Amniotic epithelial cell (primary cell): ENCODE results near the gene IL7R.
A peak's percentile ranks its signal among the peaks of the same experiment; 100 is the strongest.
"Not testable (repeated sequence)": the region's sequence is repeated elsewhere in the genome, so short reads cannot be mapped to it uniquely, and the experiment has no call there.

Experiments used
- DNase-seq: peaks from one replicate; pipeline ENCODE4 v3.0.0-alpha.2; 2010; ENCODE audit warnings: low read depth

Gene IL7R

GRCh38 chr5:35842856-35843255 is 13.8 kb upstream of the IL7R start:
- no peak for DNase-seq

GRCh38 chr5:35845508-35845907 is 11.2 kb upstream of the IL7R start:
- DNase-seq: not testable (repeated sequence)

DNA sequence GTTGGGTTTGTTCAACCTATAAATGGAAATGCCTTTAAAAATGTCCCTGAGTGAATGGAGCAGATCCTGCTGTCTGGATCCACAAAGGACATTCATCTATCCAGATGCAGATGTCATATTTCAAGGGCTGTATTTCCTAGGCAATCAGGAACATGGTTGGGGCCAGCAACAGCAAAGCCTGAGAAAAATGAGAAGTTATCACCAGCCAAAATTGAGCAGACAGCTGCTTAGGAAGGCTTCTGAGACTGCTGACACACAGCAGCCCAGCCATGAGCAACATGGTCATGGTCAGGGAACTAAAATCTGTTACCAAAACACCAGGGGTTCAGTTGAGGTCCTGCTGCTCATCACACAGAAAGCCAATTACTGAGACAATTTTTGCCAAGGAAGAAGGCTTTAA is 9.2 kb upstream of the IL7R start:
- DNase-seq: no peak

- no peak for DNase-seq
Measured at GRCh38 chr5:35847961-35848360, 8.7 kb upstream of the IL7R start.

- DNase-seq: no peak
Measured at GRCh38 chr5:35849860-35850259, 6.8 kb upstream of the IL7R start.

DNA sequence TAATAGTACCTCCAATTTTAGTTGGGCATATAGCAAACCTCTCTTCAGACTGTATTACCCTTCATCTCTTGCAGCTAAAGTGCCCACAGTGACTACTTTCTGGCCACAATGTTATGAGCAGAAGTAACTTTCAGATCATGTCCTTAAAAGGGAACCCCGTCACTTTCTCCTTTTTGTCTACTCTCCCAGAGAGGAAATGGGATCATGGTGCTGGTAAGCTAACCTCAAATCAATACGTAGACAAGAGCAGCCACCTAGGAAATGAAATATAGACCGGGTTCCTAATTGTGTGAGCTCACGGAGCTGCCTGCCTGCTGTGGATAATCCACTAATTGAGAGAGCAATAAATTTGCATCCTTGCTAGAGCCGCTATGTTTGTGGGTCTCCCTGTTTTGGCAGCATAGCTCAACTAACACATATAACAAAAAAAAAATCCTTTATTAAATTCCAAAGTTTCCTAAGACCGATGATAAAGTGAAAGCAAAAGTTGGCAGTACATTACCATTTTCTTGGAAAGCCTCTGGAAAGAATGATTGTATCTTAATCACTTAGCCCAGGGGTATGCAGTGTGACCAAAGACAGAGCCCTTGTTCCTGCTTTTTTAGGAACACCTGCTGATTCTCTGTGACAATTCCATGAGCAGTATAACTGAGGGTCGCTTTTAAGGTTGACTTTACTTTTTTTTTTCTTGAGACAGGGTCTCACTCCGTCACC is 5.6 kb upstream of the IL7R start:
- peak; percentile 11 for DNase-seq

GRCh38 chr5:35852084-35852734 is 4.5 kb upstream of the IL7R start:
- DNase-seq: peak; percentile 18

DNA sequence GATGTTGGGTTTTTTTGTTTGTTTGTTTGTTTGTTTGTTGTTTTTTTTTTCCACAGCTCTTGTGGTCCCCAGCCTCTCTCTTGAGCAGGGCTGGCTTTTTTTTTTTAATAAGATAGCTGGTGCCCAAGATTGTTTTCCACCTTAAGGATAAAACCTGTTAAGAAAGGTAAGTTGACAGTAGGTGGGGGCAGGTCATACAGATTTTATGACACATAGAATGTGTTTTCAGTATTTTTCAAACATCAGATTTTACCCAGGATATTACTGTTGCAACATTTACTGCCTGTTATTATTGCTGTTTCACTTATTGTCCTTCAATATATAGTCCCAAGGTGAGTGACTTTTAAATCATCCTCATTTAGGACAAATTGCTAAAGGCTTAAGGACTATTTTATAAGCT is 3.9 kb upstream of the IL7R start:
- no peak for DNase-seq

- peak; percentile 9 for DNase-seq
Measured at GRCh38 chr5:35853631-35854030, 3.1 kb upstream of the IL7R start.

- no peak for DNase-seq
Measured at GRCh38 chr5:35854248-35854647, 2.4 kb upstream of the IL7R start.

DNA sequence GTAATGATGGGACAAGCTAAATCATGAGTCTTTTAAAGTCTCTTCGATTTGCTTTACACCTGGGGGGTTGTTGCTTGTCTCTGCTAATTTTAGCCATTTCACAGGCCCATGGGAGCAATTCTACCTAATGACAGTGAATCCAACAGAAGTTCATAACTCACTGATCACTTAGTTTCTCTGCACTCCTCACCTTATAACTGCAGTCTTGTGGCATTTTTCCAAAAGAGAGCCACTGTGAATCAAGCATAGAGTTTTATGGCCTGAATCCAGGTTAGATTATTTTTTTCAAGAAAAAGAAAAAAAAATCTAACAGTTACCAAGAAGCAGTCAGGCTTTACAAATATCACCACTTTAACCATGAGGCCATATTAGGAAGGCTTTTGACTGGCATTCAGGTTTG is 1.5 kb upstream of the IL7R start:
- DNase-seq: peak; percentile 7

- DNase-seq: not testable (repeated sequence)
Measured at GRCh38 chr5:35856186-35856764, 416 bp upstream of the IL7R start.

DNA sequence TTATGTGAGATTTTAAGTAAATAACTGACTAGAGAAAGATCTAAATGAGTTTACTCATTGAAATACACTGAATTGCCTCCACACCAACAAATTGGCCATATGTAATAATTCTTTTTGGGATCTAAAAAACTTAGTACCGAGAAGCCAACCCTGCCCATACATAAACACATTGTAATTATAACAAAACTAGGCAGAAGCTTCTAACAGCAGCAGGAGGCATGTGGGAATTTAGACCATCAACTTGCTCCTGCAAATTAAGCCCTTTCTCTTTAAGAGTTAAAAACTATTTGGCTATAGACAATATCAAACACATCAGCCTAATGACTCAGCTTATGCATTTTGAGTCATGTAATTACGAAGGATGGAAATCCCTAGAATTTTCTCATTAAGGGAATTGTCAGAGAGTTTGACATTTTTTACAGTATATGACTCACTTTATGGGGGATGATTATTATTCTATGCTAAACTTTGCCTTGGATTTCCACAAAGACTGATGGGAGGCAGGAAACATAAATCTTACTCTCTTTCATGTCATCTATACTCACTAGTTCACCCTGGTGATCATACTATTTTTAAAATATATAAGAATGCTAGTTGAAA is 1.0 kb downstream of the IL7R start:
- peak; percentile 84 for DNase-seq

GRCh38 chr5:35859101-35859661 is 2.5 kb downstream of the IL7R start:
- peak; percentile 20 for DNase-seq

DNA sequence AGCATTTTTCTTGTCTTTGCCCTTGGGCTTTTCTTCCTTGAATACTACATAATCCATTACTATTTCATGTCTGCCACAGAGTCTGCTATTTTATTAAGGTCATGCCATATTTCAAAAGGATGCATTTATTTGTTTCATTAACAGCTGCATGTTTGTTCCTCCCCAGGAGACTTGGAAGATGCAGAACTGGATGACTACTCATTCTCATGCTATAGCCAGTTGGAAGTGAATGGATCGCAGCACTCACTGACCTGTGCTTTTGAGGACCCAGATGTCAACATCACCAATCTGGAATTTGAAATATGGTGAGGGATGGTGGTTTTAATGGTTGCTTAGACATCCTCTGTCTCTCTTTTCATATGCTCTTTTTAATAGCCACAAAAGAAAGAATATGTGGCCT is 4.0 kb downstream of the IL7R start:
- peak; percentile 7 for DNase-seq

DNA sequence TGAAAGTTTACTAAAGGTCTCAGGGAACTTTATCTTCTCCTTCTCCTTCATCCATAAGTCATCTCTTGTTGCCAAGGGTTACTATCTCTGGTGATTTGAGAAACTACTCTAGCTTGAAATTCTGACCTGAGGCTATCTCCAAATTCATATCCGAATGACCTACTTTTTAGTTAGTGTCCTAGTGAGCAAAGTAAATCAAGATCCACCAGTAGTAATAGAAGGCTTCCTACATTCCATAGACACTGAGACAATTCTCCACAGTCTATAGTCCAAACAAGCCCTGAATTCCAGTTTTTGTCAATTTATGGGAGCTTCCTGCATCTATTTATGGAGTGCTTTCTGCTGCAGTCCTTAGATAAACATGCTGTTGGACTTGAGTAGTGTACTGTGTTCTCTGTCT is 5.0 kb downstream of the IL7R start:
- DNase-seq: peak; percentile 85

GRCh38 chr5:35862126-35862525 is 5.4 kb downstream of the IL7R start:
- no peak for DNase-seq

DNA sequence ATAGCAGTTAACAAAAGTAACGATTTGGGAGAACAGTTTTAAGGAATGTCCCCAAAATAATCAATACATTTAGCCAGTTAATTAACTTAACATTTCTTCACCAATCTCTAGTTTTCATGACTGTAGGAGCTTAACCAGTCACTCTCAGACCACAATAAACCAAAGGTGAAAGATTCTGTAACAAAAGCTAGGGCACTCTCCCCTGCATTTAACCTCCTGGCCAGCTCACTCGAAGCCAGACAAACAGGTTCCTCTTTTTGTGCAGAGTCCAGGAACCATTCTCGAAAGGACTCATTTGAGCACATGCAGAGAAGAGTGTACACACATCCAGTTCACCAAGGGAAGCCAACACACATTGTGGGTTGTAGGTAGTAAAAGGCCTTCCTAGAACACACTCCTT is 6.5 kb downstream of the IL7R start:
- DNase-seq: no peak

DNA sequence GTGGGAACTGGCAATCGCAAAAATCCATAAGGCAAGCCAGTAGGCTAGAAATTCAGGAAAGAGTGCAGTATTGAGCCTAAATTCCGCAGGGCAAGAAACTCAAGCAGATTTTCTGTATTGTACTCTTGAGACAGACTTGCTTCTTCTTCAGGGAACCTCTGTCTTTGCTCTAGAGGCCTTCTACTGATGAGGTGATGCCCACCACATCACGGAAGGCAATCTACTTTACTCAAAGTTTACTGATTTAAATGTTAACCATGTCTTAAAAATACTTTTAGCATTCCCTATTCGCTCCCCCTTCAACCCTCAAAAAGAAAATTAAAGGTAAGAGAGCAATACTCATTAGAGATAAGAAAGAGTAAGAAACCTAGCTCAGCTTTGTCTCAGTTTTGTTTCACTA is 11.3 kb downstream of the IL7R start:
- DNase-seq: no peak

GRCh38 chr5:35869685-35870277 is 13.1 kb downstream of the IL7R start:
- DNase-seq: no peak

DNA sequence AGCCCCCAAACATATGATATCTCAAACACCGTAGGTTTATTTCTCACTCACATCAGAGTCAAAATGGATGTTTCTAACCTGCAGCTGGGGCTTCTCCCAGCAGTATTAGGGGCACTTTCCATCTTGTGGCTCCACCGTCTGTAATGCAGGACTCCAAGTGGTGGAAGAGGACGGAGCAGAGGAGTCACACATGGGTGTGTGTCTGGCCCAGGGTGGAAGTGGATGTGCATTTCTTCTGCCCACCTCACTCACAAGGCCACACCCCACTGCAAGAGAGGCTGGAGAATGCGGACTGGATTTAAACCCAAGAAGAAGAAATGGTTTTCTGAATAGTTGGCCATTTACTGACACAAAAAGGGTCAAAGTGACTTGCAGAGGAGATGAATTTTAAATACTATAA is 13.9 kb downstream of the IL7R start:
- no peak for DNase-seq

DNA sequence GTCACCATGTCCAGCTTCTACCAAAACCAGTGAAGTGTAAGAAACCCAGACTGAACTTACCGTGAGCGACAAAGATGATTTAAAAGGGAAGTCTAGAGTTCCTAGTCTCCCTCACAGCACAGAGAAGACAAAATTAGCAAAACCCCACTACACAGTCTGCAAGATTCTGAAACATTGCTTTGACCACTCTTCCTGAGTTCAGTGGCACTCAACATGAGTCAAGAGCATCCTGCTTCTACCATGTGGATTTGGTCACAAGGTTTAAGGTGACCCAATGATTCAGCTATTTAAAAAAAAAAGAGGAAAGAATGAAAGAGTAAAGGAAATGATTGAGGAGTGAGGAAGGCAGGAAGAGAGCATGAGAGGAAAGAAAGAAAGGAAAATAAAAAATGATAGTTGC is 19.8 kb downstream of the IL7R start:
- no peak for DNase-seq
